PC-3 (cell line): ENCODE results near the gene ENAH. TPM values are rescaled to one million over a fixed set of nuclear protein-coding genes. Genes with fewer than 3 reads are reported as not detected.

Experiments
- ATAC-seq: fragments of 200-7000 bp; cut with Tn5 transposase; 2 replicates; pipeline ENCODE4 v1.9.1; 2020; ENCODE audit warnings: mild to moderate bottlenecking, moderate library complexity
- BruUV-seq: library from RNA; stranded (reverse); fragments of 400-500 nt; replicated peaks from 2 replicates; lab custom pipeline; 2021; lab: Mats Ljungman, UMichigan
- CTCF ChIA-PET: fragments of 300-600 bp; sonication (Branson Sonifier 250); formaldehyde crosslinking; loops from one replicate; lab custom pipeline; 2022; ENCODE audit warnings: antibody characterized with exemption; lab: Charles Lee
- POLR2A ChIA-PET: fragments of 300-600 bp; sonication (Branson Sonifier 250); formaldehyde crosslinking; loops from one replicate; lab custom pipeline; 2022; ENCODE audit warnings: antibody characterized with exemption; ENCODE audit not compliant: unreplicated experiment; lab: Charles Lee
- DNase-seq: peaks from one replicate; pipeline ENCODE4 v3.0.0-alpha.2; 2015
- H2AFZ ChIP-seq: fragments of 300-600 bp; sonication (generic); 2 replicates; pipeline ENCODE4 v1.6.0; 2016; ENCODE audit warnings: antibody characterized with exemption, low read length
- H3F3A ChIP-seq: fragments of 300-600 bp; sonication (generic); one replicate; pipeline ENCODE4 v1.6.0; 2017; ENCODE audit warnings: antibody characterized with exemption, low read length, control low read depth, mild to moderate bottlenecking; ENCODE audit not compliant: unreplicated experiment
- H3K27ac ChIP-seq: fragments of 300-600 bp; sonication (generic); 2 replicates; pipeline ENCODE4 v1.5.1; 2016; ENCODE audit warnings: mild to moderate bottlenecking, low read length
- H3K27me3 ChIP-seq: fragments of 300-600 bp; sonication (generic); 2 replicates; pipeline ENCODE4 v1.6.1; 2016; ENCODE audit warnings: low read length, mixed read lengths
- H3K36me3 ChIP-seq: fragments of 300-600 bp; sonication (generic); 2 replicates; pipeline ENCODE4 v1.6.1; 2016; ENCODE audit warnings: low read depth, mixed run types, low read length, mixed read lengths
- H3K4me1 ChIP-seq: fragments of 300-600 bp; sonication (generic); 2 replicates; pipeline ENCODE4 v1.5.1; 2016; ENCODE audit warnings: low read length; ENCODE audit not compliant: insufficient read depth
- H3K4me2 ChIP-seq: fragments of 300-600 bp; sonication (generic); 2 replicates; pipeline ENCODE4 v1.6.0; 2016; ENCODE audit warnings: low read length
- H3K4me3 ChIP-seq: fragments of 300-600 bp; sonication (generic); 2 replicates; pipeline ENCODE4 v1.5.1; 2016; ENCODE audit warnings: mild to moderate bottlenecking, low read length, mixed read lengths
- H3K79me2 ChIP-seq: fragments of 300-600 bp; sonication (generic); 2 replicates; pipeline ENCODE4 v1.6.1; 2017; ENCODE audit warnings: low read length, mixed read lengths
- H3K9ac ChIP-seq: fragments of 300-600 bp; sonication (generic); 2 replicates; pipeline ENCODE4 v1.6.0; 2016; ENCODE audit warnings: mild to moderate bottlenecking, low read length
- H3K9me2 ChIP-seq: fragments of 300-600 bp; sonication (generic); replicated peaks from 2 replicates; pipeline ENCODE4 v1.6.1; 2016; ENCODE audit warnings: mixed run types, low read length, mixed read lengths
- H3K9me3 ChIP-seq: fragments of 300-600 bp; sonication (generic); 2 replicates; pipeline ENCODE4 v1.6.1; 2016; ENCODE audit warnings: low read length, mixed read lengths
- H4K20me1 ChIP-seq: fragments of 300-600 bp; sonication (generic); 2 replicates; pipeline ENCODE4 v1.6.1; 2016; ENCODE audit warnings: low read length, mixed read lengths
- CTCF ChIP-seq: fragments of 300-600 bp; sonication (generic); conservative IDR thresholded peaks from 2 replicates; pipeline ENCODE4 v1.5.1; 2017; ENCODE audit warnings: antibody characterized with exemption, low read depth, mild to moderate bottlenecking, low read length
- EZH2 ChIP-seq: fragments of 300-600 bp; sonication (generic); IDR thresholded peaks from one replicate; pipeline ENCODE4 v1.6.1; 2017; ENCODE audit warnings: antibody characterized with exemption, mild to moderate bottlenecking, low read length; ENCODE audit not compliant: unreplicated experiment
- EZH2phosphoT487 ChIP-seq: fragments of 300-600 bp; sonication (generic); IDR thresholded peaks from 2 replicates; pipeline ENCODE4 v1.6.1; 2018; ENCODE audit warnings: mild to moderate bottlenecking, antibody characterized with exemption, low read length, borderline replicate concordance
- intact Hi-C: fragments of 100-400 bp; cut with micrococcal nuclease; formaldehyde crosslinking; loops from 2 replicates; pipeline ENCODE4 v1.9.0; 2023
- total RNA-seq: library from RNA; depleted of rRNA; stranded (reverse); fragments of >200 nt; gene quantifications from 2 replicates; pipeline ENCODE4 v1.2.3, GENCODE V29; 2014

The ENAH gene
- total RNA-seq, 1 experiment from 2014 or later, result 96.6 TPM

- intact Hi-C loops, result no loop called here
These were observed 148.1 kb downstream of the ENAH start for GRCh38 chr1:225504776-225505175.

GRCh38 chr1:225500624-225501192 is 152.2 kb downstream of the ENAH start:
- ATAC-seq, result no peak
- intact Hi-C loops, result no loop called here
- Histone ChIP-seq H3K27ac (no peak overlapping the region), H3K79me2 (no peaks in the 10 kb centered on the region), H3K4me1 (no peaks in the 10 kb centered on the region), H3K4me2 (no peak overlapping the region), H3F3A (no peaks in the 10 kb centered on the region), H3K36me3 (peaks cover 38% of the 10 kb centered on the region), H3K4me3 (no peak overlapping the region), H3K9me3 (no peaks in the 10 kb centered on the region), H2AFZ (no peak overlapping the region), H3K9me2 (no peaks in the 10 kb centered on the region), H4K20me1 (no peaks in the 10 kb centered on the region), H3K27me3 (no peaks in the 10 kb centered on the region), H3K9ac (no peak overlapping the region)
- TF ChIP-seq CTCF (no peak), EZH2 (no peak), EZH2phosphoT487 (no peak)
- DNase-seq, result no peak
- POLR2A ChIA-PET, result no interaction called here
- CTCF ChIA-PET, result interaction anchor here (0.6 kb wide), 1 partner anchor 18 kb away, joined by 3 read pairs; no protein-coding TSS in a partner anchor
- no TSS peak for BruUV-seq

More at GRCh38 chr1:225504776-225505175, 148.1 kb downstream of the ENAH start:
- H4K20me1 ChIP-seq, result no peaks in the 10 kb centered on the region
- H3K4me2 ChIP-seq, result no peak overlapping the region
- H3K27ac ChIP-seq, result no peak overlapping the region
- no peak overlapping the region for H2AFZ ChIP-seq
- no peak overlapping the region for H3K9ac ChIP-seq
- no peaks in the 10 kb centered on the region for H3K9me3 ChIP-seq
- BruUV-seq, result no TSS peak
- H3K4me1 ChIP-seq, result peaks cover 17% of the 10 kb centered on the region
- ATAC-seq (no peak), DNase-seq (no peak)
- H3K4me3 ChIP-seq, result no peak overlapping the region
- H3K27me3 ChIP-seq, result no peaks in the 10 kb centered on the region
- peaks cover 6% of the 10 kb centered on the region for H3F3A ChIP-seq
- ChIA-PET CTCF (no interaction called here), POLR2A (no interaction called here)
- H3K36me3 ChIP-seq, result peaks cover 32% of the 10 kb centered on the region
- H3K79me2 ChIP-seq, result no peaks in the 10 kb centered on the region
- TF ChIP-seq CTCF, result no peak
- TF ChIP-seq EZH2phosphoT487, result no peak
- no peak for TF ChIP-seq EZH2
- H3K9me2 ChIP-seq, result no peaks in the 10 kb centered on the region

- H3F3A ChIP-seq, result no peaks in the 10 kb centered on the region
- H3K27me3 ChIP-seq, result no peaks in the 10 kb centered on the region
- DNase-seq (no peak), ATAC-seq (no peak)
- H3K9ac ChIP-seq, result no peak overlapping the region
- BruUV-seq, result no TSS peak
- H3K79me2 ChIP-seq, result no peaks in the 10 kb centered on the region
- no peak overlapping the region for H3K27ac ChIP-seq
- no peaks in the 10 kb centered on the region for H3K9me2 ChIP-seq
- intact Hi-C loops, result no loop called here
- H3K9me3 ChIP-seq, result no peaks in the 10 kb centered on the region
- H3K36me3 ChIP-seq, result peaks cover 40% of the 10 kb centered on the region
- no peak for TF ChIP-seq EZH2phosphoT487
- TF ChIP-seq CTCF, result no peak
- no peak for TF ChIP-seq EZH2
- H3K4me2 ChIP-seq, result no peak overlapping the region
- H3K4me3 ChIP-seq, result no peak overlapping the region
- ChIA-PET POLR2A (interaction anchor here (0.7 kb wide), 1 partner anchor 48 kb away, joined by 9 read pairs; no protein-coding TSS in a partner anchor), CTCF (interaction anchor here (0.7 kb wide), 1 partner anchor 24 kb away, joined by 3 read pairs; no protein-coding TSS in a partner anchor)
- no peaks in the 10 kb centered on the region for H4K20me1 ChIP-seq
- no peak overlapping the region for H2AFZ ChIP-seq
- H3K4me1 ChIP-seq, result no peaks in the 10 kb centered on the region
These were observed 154.3 kb downstream of the ENAH start for GRCh38 chr1:225498549-225499136.
